GM19099 (cell line): ENCODE results near the gene EIF3K.

Source experiments
- POLR2A ChIP-seq: IDR thresholded peaks from 3 replicates; pipeline ENCODE4 v1.6.1; 2011; ENCODE audit warnings: low read depth; ENCODE audit not compliant: insufficient read length; ENCODE audit errors: extremely low read depth

Gene EIF3K

DNA sequence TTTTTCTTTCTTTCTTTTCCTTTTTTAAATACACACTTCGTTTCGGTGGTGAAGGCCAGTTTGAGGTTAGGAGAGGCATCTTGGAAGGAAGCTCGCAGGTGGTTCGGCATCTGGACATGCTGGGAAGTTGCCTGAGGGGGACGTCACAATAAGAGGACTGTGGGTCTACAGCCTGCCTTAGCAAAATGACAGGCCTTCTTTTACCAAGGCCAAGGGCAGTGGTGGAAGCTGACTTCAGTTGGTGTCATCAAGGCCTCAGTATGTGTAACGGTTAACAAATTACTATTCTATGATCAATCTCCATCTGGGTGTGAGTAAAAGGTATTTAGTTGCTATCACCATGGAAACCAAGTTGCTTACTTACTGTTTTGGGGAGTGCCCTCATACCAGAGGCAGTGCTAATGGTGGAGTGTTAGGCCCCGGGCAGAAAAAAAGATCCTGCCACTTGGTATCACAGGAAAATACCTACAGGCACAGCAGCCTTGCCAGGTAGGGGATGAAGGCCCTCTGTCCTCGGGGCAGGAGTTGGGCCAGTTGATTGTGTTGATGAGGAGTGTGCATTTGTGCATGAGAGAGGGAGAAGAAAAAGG lies 38.7 kb downstream of the EIF3K start:
- TF ChIP-seq POLR2A, result no peak

DNA sequence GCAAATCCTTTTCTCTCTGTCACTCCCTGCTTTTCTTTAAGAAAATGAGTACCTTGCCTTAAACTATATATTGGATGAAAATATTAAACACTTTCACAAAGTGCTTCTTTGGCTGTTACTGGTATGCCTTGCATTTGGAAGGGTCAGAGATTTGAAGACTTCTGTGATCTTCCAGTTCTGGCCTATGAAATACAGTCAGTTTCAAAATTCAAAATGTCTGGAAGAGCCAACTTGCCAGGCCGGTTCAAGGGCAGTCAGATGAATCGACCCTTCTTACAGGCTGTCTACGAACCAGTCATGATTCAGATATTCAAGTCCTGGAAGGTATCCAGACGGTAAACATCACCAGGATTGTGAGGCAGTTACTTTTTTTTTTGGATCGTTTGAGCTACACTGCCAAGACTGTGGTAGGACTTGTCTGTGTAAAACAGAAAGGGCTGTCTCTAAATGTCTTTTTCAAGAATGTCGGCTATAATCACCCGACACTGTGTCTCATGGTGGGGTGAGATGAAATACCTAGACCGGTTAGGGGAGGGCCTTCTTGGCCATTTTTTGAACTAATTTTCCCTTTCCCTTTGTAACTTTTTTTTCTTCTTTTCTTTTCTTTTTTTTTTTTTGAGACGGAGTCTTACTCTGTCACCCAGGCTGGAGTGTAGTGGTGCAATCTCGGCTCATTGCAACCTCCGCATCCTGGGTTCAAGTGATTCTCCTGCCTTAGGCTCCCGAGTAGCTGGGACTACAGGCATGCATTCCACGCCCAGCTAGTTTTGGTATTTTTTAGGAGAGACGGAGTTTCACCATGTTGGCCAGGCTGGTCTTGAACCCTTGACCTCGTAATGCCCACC lies 39.7 kb downstream of the EIF3K start:
- no peak for TF ChIP-seq POLR2A

DNA sequence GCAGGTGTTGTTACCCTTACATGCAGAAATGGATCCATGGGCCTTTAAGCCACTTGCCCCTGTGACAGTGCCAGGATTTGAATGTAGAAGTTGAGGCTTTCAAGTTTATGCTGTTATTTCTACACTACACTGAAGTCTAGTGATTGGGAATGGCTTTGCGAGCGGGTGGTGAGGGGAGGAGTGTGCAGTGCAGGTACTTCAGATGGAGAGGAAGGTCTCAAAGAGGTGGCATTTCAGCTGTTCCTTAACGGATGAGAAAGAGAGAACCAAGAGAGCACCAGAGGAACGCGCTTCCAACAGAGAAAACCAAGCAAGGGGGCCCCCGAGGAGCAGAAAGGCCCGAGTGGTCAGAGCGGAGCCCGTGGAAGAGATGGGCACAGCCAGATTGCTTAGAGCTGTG lies 41.7 kb downstream of the EIF3K start:
- TF ChIP-seq POLR2A, result no peak

DNA sequence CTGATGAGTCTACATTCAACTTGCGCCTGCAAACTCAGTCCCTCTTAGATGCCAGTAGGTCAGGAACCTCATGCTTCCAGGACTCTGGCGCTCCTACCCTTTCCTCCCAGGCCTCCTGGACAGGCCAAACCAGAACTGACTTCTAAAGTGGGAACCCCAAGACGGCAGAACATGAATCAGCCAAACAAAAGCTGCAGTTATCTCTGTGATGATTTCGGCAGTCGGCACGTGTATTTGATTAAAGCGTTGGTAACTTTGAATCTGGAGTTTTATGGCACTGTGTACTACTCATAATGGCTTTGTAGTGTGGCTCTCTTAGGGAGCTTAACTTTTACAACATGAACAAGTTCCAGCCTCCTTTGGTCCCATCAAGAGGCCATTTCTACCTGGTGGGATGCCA lies 42.1 kb downstream of the EIF3K start:
- no peak for TF ChIP-seq POLR2A

DNA sequence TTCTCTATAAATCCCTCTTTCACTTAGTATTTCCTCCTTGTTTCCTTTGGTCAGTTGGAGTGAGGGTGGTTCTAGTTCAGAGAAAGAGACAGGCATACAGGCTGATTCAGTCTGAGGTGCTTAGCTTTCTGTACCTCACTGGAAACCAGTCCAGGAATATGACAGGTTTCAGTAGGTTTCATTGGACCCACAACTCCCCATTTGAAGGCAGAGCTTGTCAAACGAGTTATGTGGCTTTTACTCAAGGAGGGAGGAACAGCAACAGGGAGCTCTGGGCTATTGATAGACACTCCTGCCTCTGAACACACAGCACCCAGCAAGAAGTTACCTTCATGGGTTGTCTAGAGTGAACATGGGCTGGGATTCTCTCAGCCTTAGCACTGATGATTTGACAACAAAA lies 43.0 kb downstream of the EIF3K start:
- TF ChIP-seq POLR2A, result no peak

DNA sequence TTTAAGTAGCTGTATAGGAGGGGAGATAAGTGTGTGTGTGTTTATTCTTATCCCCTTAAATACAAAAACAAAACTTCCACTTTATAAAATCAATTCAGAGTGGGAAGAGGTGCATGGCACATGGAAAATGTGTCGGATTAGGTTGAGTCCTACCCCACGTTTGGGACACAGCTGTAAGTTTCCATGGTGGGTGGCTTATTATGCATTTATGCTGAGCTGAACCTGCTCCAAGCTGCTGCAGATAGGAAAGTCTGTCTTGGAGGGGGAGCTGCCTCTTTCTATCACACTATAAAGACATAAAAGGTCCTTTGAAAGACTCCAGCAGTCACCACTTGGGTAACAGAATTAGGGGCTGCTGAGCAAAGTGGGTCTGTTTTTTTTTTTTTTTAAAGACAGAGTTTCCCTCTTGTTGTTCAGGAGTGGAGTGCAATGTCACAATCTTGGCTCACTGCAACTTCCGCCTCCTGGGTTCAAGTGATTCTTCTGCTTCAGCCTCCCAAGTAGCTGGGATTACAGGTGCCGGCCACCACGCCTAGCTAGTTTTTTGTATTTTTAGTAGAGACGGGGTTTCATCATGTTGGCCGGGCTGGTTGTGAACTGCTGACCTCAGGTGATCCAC lies 43.7 kb downstream of the EIF3K start:
- TF ChIP-seq POLR2A, result no peak

DNA sequence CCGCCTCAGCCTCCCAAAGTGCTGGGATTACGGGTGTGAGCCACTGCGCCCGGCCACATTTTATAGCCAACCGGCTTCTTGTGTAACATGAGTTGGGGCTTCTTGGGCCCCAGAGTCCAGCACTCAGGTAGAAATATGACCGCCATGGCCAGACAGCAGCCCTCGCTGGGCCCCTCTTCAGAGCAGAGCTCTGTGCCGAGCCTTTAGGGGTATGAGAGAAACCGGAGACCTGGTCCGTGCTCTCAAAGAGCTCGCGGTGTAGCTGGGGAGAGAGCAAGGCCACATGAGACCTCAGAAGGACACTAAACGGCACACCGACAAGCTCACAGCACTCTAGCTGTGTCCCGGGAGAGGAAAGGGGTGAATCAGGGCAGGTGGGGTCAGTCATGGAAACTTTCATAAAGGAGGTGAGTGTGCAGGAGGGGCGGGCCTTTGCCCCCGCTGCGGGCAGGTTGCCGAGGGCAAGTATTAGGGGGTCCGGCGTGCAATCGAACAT lies 44.2 kb downstream of the EIF3K start:
- TF ChIP-seq POLR2A, result no peak

DNA sequence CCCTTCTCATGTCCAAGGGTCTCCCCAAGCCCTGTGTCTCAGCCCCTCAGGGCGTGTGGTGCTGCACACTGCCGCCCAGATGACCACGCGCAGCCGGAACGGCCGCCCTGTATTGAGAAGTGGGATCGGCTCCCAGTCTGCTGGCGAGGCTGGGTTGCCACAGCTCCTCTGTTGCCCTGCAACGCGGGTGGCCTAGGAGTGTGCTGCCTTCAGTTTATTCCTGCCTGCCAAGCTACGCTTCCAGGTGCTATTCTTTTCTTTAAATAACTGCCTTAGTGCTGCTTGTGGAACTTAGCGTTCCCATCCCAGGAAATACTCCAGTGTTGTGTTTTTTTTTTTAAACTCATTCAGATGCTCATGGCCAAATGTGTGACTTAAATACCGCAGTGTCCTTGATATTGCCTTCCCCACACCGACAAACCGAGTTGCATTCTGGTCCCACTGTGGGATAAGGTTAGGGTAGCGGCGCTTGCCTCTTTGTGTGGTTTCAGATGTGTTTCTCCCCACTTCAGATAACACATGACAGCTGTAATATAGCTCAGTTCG lies 45.0 kb downstream of the EIF3K start:
- no peak for TF ChIP-seq POLR2A

DNA sequence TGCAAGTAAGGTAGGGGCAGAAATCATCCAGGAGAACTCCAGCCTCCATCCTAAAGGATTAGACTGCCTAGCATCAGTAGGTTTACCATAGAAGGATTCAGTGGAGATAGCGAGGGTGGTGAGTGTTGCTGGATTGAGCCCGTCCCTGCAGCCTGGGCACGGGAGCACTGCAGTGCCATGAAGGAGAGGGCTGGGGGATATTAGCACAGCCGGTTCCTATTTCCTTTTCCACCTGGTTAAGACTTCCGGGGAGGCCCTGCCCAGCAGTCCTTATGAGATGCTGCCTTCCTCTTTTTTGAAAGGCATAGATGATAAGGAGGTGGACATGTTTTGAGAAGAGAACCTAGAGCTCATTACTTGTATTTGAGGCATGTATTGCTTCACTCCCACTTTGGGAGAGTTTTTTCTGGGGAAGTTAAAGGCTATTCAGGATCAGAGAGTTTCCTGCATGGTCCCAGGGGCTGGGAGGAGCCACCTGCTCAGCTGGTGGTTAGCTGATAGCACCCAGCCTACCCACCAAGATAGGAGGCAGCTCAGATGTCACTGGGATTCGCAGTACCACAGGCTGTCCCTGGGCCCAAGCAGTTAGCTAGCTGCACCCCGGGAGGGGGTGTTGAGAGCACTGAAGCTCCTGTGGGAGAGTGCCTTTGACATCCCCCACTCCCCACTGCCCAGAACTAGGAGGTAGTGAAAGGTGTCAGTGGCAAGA lies 45.7 kb downstream of the EIF3K start:
- no peak for TF ChIP-seq POLR2A

DNA sequence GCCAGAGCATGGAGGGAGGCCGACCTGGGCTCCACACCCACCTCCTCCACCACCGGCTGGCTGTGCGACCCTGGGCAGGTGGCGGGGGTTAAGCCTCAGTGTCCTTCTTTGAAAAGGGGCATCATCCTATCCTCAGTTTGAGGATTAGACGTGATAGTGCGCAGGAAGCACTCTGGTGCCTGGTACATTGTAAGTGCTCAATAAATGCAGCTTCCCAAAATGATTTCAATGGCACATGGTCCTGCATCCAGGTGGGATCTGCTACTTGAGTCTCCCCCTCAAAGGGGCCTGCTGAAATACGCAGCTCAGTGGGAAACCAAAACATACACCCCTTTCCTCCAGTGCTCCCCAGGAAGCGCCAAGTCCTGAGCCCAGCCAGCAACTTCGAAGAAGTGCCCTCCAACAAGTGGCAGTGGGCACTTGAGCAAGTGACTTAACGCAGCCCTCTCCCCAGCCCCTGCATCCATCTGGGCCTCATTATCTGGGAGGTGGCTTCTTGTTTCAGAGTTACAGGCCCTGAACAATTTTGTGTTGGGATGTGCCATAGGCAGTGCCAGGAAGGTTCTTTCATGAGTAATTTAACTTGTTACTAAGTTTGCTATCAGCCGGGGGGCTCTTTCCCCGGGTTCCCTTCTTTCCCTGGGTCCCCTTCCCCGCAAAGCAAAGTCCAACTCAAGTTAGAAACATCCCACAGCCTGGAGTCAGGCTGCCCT lies 46.4 kb downstream of the EIF3K start:
- no peak for TF ChIP-seq POLR2A

DNA sequence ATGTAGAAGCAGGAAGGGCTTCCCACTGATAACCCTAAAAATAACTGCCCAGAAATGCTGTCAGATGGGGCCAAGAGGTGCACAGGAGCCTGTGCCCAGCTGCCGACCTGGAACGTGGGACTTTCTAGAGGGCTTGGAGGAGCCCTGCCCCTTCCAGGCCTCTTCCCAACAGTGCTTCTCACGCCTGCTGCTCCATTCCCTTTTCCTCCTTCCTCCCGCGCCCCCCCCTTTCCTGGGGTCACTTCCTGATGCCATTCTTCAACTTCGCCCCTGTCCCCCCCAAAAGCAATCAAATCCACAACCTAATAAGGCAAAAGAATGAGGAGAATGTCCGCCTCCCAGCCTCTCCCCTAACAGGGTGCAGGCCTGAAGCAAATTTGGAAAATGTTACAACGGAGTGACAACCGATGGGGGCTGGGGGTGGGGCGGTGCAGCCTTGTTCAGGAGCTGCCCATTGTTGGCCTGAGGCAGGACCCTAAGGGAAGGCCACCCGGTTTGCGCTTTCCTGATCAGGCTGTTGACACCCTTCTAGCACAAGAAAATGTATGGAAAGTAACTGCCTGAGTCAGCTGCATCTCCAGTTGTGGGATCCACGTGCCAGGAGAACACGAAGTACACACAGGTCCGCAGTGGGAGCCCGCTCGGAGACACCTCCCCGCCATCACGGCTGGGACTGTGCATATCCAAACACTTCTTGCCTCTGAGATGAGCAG lies 47.1 kb downstream of the EIF3K start:
- no peak for TF ChIP-seq POLR2A

DNA sequence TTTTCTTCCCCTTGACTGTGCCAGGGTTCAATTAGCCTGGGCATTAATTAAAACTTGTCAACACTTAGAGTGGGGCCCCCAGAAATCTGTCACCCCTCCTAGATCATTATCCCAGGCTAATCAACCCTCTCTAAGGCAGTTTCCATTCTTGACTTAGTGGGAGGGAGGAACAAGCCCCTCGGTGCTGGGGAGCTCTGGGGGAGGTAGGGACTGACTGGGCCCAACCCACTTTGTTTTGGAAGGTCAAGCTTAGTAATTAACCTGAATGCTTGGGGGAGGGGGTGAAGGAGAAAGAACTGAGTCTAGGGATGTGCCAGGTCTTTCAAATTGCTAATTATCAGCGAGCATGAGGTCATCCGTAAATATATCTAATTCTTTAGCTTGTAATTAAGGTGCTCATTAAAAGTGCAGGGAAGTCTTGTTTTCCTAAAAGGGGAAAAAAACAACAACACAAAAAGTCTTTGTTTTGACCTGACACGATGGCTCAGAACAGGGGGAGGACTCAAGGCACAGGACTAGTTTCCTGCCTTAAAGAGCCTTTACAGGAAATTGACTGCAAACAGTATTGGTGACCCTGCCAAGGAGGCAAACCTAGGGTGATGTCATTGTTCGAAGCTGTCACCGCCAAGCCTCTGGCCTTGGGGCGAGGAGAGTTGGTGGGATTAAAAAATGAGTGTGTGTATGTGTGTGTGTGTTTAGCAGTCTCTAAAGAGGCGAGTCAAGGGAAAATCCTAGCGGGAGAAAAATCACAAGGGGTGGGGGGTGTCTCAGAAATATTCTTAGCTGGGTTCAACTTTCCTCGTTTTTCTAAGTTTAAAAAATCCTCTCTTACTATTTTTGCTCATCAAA lies 47.9 kb downstream of the EIF3K start:
- no peak for TF ChIP-seq POLR2A

DNA sequence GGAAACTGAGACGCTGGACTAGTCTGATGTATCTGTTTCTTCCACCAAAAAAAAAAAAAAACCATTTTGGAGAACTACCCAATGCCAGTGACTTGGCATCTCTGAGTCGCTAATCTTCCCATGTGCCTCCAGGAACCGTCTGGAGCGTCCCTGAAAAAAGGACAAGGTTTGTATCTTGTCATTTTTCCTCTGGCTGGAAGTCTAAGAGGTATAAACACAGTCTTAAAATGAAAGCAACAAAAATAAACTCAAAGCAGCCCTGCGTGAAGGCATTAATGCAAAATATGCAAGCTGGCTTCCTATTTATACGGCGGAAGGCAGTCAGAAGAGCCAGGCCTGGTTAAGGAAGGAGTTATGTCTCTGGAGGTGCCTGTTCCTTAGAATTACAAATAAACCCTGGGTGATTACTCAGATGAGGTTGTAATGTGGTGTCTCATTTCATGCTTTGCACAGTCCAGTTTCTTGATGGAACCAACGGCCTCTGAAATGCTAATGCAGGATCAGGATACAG lies 48.7 kb downstream of the EIF3K start:
- TF ChIP-seq POLR2A, result no peak

DNA sequence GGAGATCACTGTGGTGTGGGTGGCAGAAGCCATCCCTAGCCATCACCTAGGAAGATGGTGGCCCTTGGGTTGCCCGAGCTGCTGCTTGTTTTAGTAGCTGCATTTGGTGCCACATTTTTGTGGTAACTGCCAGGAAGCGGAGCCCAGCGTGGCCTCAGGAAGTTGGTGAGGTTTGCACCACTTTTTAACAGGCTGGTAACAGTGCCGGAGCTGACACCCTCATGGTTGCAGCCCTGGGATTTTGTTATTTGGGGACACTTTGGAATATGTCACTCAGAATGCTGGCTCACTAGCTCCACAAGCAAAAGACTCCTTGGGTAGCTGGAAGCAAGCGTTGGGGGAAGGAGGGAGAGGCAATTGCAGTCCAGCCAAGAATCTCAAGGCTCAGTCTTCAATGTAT lies 50.6 kb downstream of the EIF3K start:
- no peak for TF ChIP-seq POLR2A
